ENCODE measurements around the gene ATXN7L1. TPM values are rescaled to one million over a fixed set of nuclear protein-coding genes. Genes with fewer than 3 reads are reported as not detected.

Gene ATXN7L1
- total RNA-seq, 2 experiments from 2014 or later = 0.59 TPM; not detected in 1

- intact Hi-C loops (cut with micrococcal nuclease; ENCODE audit: unreplicated experiment) = loop anchor here (10.0 kb wide), 2 partner anchors 185 to 425 kb away; no protein-coding TSS in a partner anchor
- no peak overlapping the region for H3K4me3 ChIP-seq (ENCODE audit: low read depth, low read length, poor library complexity, severe bottlenecking)
- H3K36me3 ChIP-seq (ENCODE audit: insufficient read depth, low read length) = no peaks in the 10 kb centered on the region
- ChIA-PET POLR2A (interaction anchor here (0.6 kb wide), 2 partner anchors 12 to 632 kb away, joined by 3 read pairs; no protein-coding TSS in a partner anchor), CTCF (ENCODE audit: unreplicated experiment) (no interaction called here)
- DNase-seq (ENCODE audit: low spot score) = no peak
- H3K27ac ChIP-seq (ENCODE audit: low read depth, low read length, poor library complexity, severe bottlenecking) = no peak overlapping the region
- TF ChIP-seq EZH2phosphoT487 (IDR thresholded peaks at IDR 0.05; ENCODE audit: borderline replicate concordance, low read depth, low read length) = no peak
- TF ChIP-seq CTCF (conservative IDR thresholded peaks at IDR 0.05; ENCODE audit: low read length) = no peak
- no peak overlapping the region for H3K4me2 ChIP-seq (ENCODE audit: low read length)
- H2AFZ ChIP-seq (ENCODE audit: low read length) = no peak overlapping the region
- H3K9me3 ChIP-seq (ENCODE audit: low read length) = peaks cover 12% of the 10 kb centered on the region; the same call in 1 of the 2 replicates
- BruUV-seq (replicated peaks) = no TSS peak
- no peaks in the 10 kb centered on the region for H3K9me2 ChIP-seq (ENCODE audit: insufficient read depth, low read length)
- H3K79me2 ChIP-seq (ENCODE audit: insufficient read depth, low read depth, low read length) = no peaks in the 10 kb centered on the region
- H4K20me1 ChIP-seq (ENCODE audit: insufficient read depth, low read length) = no peaks in the 10 kb centered on the region
- no peaks in the 10 kb centered on the region for H3K4me1 ChIP-seq (ENCODE audit: insufficient read depth, low read length, poor library complexity, severe bottlenecking)
Observed at GRCh38 chr7:105580022-105580740, 296.2 kb downstream of the ATXN7L1 start.

GRCh38 chr7:105578496-105578895 lies 297.9 kb downstream of the ATXN7L1 start:
- no peak overlapping the region for H3K4me2 ChIP-seq (ENCODE audit: low read length)
- TF ChIP-seq CTCF (conservative IDR thresholded peaks at IDR 0.05; ENCODE audit: low read length) = no peak
- no peak for TF ChIP-seq EZH2phosphoT487 (IDR thresholded peaks at IDR 0.05; ENCODE audit: borderline replicate concordance, low read depth, low read length)
- intact Hi-C loops (cut with micrococcal nuclease; ENCODE audit: unreplicated experiment) = no loop called here
- H3K4me3 ChIP-seq (ENCODE audit: low read depth, low read length, poor library complexity, severe bottlenecking) = no peak overlapping the region
- H2AFZ ChIP-seq (ENCODE audit: low read length) = no peak overlapping the region
- H3K36me3 ChIP-seq (ENCODE audit: insufficient read depth, low read length) = peaks cover 3% of the 10 kb centered on the region; the same call in 1 of the 2 replicates
- no peak overlapping the region for H3K27ac ChIP-seq (ENCODE audit: low read depth, low read length, poor library complexity, severe bottlenecking)
- DNase-seq (ENCODE audit: low spot score) = no peak
- POLR2A ChIA-PET = no interaction called here
- no TSS peak for BruUV-seq (replicated peaks)
- no peaks in the 10 kb centered on the region for H3K9me2 ChIP-seq (ENCODE audit: insufficient read depth, low read length)
- no peaks in the 10 kb centered on the region for H3K79me2 ChIP-seq (ENCODE audit: insufficient read depth, low read depth, low read length)
- no peaks in the 10 kb centered on the region for H3K4me1 ChIP-seq (ENCODE audit: insufficient read depth, low read length, poor library complexity, severe bottlenecking)
- CTCF ChIA-PET (ENCODE audit: unreplicated experiment) = no interaction called here
- peaks cover 3% of the 10 kb centered on the region; the same call in 1 of the 2 replicates for H3K9me3 ChIP-seq (ENCODE audit: low read length)
- no peaks in the 10 kb centered on the region for H4K20me1 ChIP-seq (ENCODE audit: insufficient read depth, low read length)

- TF ChIP-seq EZH2phosphoT487 (IDR thresholded peaks at IDR 0.05; ENCODE audit: borderline replicate concordance, low read depth, low read length) = no peak
- no peak for TF ChIP-seq CTCF (conservative IDR thresholded peaks at IDR 0.05; ENCODE audit: low read length)
- ChIA-PET POLR2A (interaction anchor here (0.7 kb wide), 1 partner anchor 15 kb away, joined by 3 read pairs; no protein-coding TSS in a partner anchor), CTCF (ENCODE audit: unreplicated experiment) (no interaction called here)
- Histone ChIP-seq H3K9me2 (ENCODE audit: insufficient read depth, low read length) (no peaks in the 10 kb centered on the region), H3K4me2 (ENCODE audit: low read length) (no peak overlapping the region), H3K4me1 (ENCODE audit: insufficient read depth, low read length, poor library complexity, severe bottlenecking) (no peaks in the 10 kb centered on the region), H3K4me3 (ENCODE audit: low read depth, low read length, poor library complexity, severe bottlenecking) (no peak overlapping the region), H3K79me2 (ENCODE audit: insufficient read depth, low read depth, low read length) (no peaks in the 10 kb centered on the region), H4K20me1 (ENCODE audit: insufficient read depth, low read length) (no peaks in the 10 kb centered on the region), H2AFZ (ENCODE audit: low read length) (no peak overlapping the region), H3K36me3 (ENCODE audit: insufficient read depth, low read length) (peaks cover 13% of the 10 kb centered on the region), H3K9me3 (ENCODE audit: low read length) (peaks cover 5% of the 10 kb centered on the region; the same call in 1 of the 2 replicates), H3K27ac (ENCODE audit: low read depth, low read length, poor library complexity, severe bottlenecking) (no peak overlapping the region)
- no peak for DNase-seq (ENCODE audit: low spot score)
- no TSS peak for BruUV-seq (replicated peaks)
- intact Hi-C loops (cut with micrococcal nuclease; ENCODE audit: unreplicated experiment) = no loop called here
Observed at GRCh38 chr7:105577251-105577650, 299.1 kb downstream of the ATXN7L1 start.

Measured in OCI-LY7 (cell line).